GM23338 (cell line): ENCODE measurements around the gene KIF24. TPM values are rescaled to one million over a fixed set of nuclear protein-coding genes. Genes with fewer than 3 reads are reported as not detected.
A peak's percentile ranks its signal among the peaks of the same experiment; 100 is the strongest.

Experiments used
- ATAC-seq: fragments of 200-7000 bp; cut with Tn5 transposase; 3 replicates; pipeline ENCODE4 v1.9.1; 2020
- DNase-seq: peaks from one replicate; pipeline ENCODE4 v3.0.0-alpha.2; 2015; ENCODE audit warnings: low spot score
- H2AFZ ChIP-seq: fragments of 200-600 bp; sonication (generic); 2 replicates; pipeline ENCODE4 v1.8.0; 2016; ENCODE audit warnings: antibody characterized with exemption, mild to moderate bottlenecking, moderate library complexity
- H3F3A ChIP-seq: fragments of 200-600 bp; sonication (generic); replicated peaks from 2 replicates; pipeline ENCODE4 v1.8.0; 2017; ENCODE audit warnings: antibody characterized with exemption, mixed run types, low read depth
- H3K27ac ChIP-seq: fragments of 200-600 bp; sonication (generic); 2 replicates; pipeline ENCODE4 v1.6.1; 2016; ENCODE audit warnings: low read depth
- H3K27me3 ChIP-seq: fragments of 200-600 bp; sonication (generic); 2 replicates; pipeline ENCODE4 v1.8.0; 2016; ENCODE audit warnings: mild to moderate bottlenecking, mixed run types, moderate library complexity; ENCODE audit not compliant: insufficient read depth
- H3K36me3 ChIP-seq: fragments of 200-600 bp; sonication (generic); 2 replicates; pipeline ENCODE4 v1.8.0; 2016; ENCODE audit warnings: mild to moderate bottlenecking; ENCODE audit not compliant: insufficient read depth
- H3K4me1 ChIP-seq: fragments of 200-600 bp; sonication (generic); 2 replicates; pipeline ENCODE4 v1.8.0; 2016; ENCODE audit warnings: mild to moderate bottlenecking, moderate library complexity; ENCODE audit not compliant: insufficient read depth
- H3K4me2 ChIP-seq: fragments of 200-600 bp; sonication (generic); 2 replicates; pipeline ENCODE4 v1.7.1; 2017; ENCODE audit warnings: mixed run types
- H3K4me3 ChIP-seq: fragments of 200-600 bp; sonication (generic); 2 replicates; pipeline ENCODE4 v1.6.1; 2016; ENCODE audit warnings: mixed run types
- H3K79me2 ChIP-seq: fragments of 200-600 bp; sonication (generic); replicated peaks from 2 replicates; pipeline ENCODE4 v1.8.0; 2017; ENCODE audit warnings: mild to moderate bottlenecking; ENCODE audit not compliant: insufficient read depth
- H3K9me2 ChIP-seq: fragments of 200-600 bp; sonication (generic); 2 replicates; pipeline ENCODE4 v1.8.0; 2017; ENCODE audit not compliant: insufficient read depth
- H4K20me1 ChIP-seq: fragments of 200-600 bp; sonication (generic); replicated peaks from 2 replicates; pipeline ENCODE4 v1.8.0; 2017; ENCODE audit warnings: mild to moderate bottlenecking; ENCODE audit not compliant: insufficient read depth
- H3K27ac Mint-ChIP-seq: 2 replicates; pipeline ENCODE4 v1.8.0; 2020; ENCODE audit warnings: inconsistent platforms, mild to moderate bottlenecking, moderate library complexity, mixed read lengths
- H3K27me3 Mint-ChIP-seq: 3 replicates; pipeline ENCODE4 v1.8.0; 2022; ENCODE audit warnings: low read depth, mild to moderate bottlenecking, moderate library complexity, mixed read lengths, inconsistent platforms; ENCODE audit not compliant: insufficient read depth, poor library complexity
- H3K36me3 Mint-ChIP-seq: 3 replicates; pipeline ENCODE4 v1.8.0; 2021; ENCODE audit warnings: low read depth, mild to moderate bottlenecking, inconsistent platforms, moderate library complexity, mixed read lengths
- H3K4me1 Mint-ChIP-seq: 3 replicates; pipeline ENCODE4 v1.8.0; 2020; ENCODE audit warnings: mild to moderate bottlenecking, inconsistent platforms, mixed read lengths
- H3K4me3 Mint-ChIP-seq: 3 replicates; pipeline ENCODE4 v1.8.0; 2021; ENCODE audit warnings: moderate library complexity, mild to moderate bottlenecking, inconsistent platforms, mixed read lengths
- H3K9me3 Mint-ChIP-seq: 3 replicates; pipeline ENCODE4 v1.8.0; 2020; ENCODE audit warnings: moderate library complexity, mild to moderate bottlenecking, inconsistent platforms, mixed read lengths
- CREB1 ChIP-seq: fragments of 250-450 bp; sonication (Bioruptor Pico); IDR thresholded peaks from 2 replicates; pipeline ENCODE4 v1.5.0; 2020; ENCODE audit warnings: low read depth, mild to moderate bottlenecking, moderate library complexity
- JUNB ChIP-seq: IDR thresholded peaks from one replicate; pipeline ENCODE4 v1.6.1; 2016; ENCODE audit warnings: antibody characterized with exemption; ENCODE audit not compliant: unreplicated experiment
- POLR2AphosphoS5 ChIP-seq: IDR thresholded peaks from 2 replicates; pipeline ENCODE4 v1.6.1; 2016; ENCODE audit warnings: antibody characterized with exemption, low read depth
- ZNF331 ChIP-seq: fragments of 250-450 bp; sonication (Bioruptor Pico); IDR thresholded peaks from 2 replicates; pipeline ENCODE4 v1.5.0; 2020; ENCODE audit warnings: low read depth, mild to moderate bottlenecking, moderate library complexity
- long read RNA-seq: library from polyadenylated mRNA; unstranded; transcript quantifications from one replicate; pipeline ENCODE4 v2.0.0, GENCODE V29; 2020; ENCODE audit not compliant: unreplicated experiment
- polyA plus RNA-seq: library from polyadenylated mRNA; unstranded; fragments of >200 nt; fragmentation: Nextera tagmentation; extraction: Ambion mirVana; gene quantifications from 2 replicates; pipeline ENCODE4 v1.2.1, GENCODE V29; 2016
- total RNA-seq: library from RNA; depleted of rRNA; stranded (reverse); fragments of >200 nt; shearing (Covaris generic); gene quantifications from 2 replicates; pipeline ENCODE4 v1.2.3, GENCODE V29; 2014; rRNA removed
- TF ChIP-seq, protein P1 (sequence below): fragments of 250-450 bp; sonication (Bioruptor Pico); IDR thresholded peaks from 2 replicates; pipeline ENCODE4 v1.5.0; 2020; ENCODE audit warnings: mild to moderate bottlenecking, moderate library complexity
- TF ChIP-seq, protein P2 (sequence below): IDR thresholded peaks from 2 replicates; pipeline ENCODE4 v1.6.1; 2016; ENCODE audit warnings: antibody characterized with exemption

The KIF24 gene, protein sequence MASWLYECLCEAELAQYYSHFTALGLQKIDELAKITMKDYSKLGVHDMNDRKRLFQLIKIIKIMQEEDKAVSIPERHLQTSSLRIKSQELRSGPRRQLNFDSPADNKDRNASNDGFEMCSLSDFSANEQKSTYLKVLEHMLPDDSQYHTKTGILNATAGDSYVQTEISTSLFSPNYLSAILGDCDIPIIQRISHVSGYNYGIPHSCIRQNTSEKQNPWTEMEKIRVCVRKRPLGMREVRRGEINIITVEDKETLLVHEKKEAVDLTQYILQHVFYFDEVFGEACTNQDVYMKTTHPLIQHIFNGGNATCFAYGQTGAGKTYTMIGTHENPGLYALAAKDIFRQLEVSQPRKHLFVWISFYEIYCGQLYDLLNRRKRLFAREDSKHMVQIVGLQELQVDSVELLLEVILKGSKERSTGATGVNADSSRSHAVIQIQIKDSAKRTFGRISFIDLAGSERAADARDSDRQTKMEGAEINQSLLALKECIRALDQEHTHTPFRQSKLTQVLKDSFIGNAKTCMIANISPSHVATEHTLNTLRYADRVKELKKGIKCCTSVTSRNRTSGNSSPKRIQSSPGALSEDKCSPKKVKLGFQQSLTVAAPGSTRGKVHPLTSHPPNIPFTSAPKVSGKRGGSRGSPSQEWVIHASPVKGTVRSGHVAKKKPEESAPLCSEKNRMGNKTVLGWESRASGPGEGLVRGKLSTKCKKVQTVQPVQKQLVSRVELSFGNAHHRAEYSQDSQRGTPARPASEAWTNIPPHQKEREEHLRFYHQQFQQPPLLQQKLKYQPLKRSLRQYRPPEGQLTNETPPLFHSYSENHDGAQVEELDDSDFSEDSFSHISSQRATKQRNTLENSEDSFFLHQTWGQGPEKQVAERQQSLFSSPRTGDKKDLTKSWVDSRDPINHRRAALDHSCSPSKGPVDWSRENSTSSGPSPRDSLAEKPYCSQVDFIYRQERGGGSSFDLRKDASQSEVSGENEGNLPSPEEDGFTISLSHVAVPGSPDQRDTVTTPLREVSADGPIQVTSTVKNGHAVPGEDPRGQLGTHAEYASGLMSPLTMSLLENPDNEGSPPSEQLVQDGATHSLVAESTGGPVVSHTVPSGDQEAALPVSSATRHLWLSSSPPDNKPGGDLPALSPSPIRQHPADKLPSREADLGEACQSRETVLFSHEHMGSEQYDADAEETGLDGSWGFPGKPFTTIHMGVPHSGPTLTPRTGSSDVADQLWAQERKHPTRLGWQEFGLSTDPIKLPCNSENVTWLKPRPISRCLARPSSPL (N-terminal part only)
- 4.4 and 4.7 TPM in 2 replicates for total RNA-seq
- polyA plus RNA-seq = 1.0 and 1.3 TPM in 2 replicates
- long read RNA-seq, partial matches to known transcripts = 0 of 1 reads
- long read RNA-seq, other reads (novel, unspliced or antisense) = 1 of 1 reads

DNA sequence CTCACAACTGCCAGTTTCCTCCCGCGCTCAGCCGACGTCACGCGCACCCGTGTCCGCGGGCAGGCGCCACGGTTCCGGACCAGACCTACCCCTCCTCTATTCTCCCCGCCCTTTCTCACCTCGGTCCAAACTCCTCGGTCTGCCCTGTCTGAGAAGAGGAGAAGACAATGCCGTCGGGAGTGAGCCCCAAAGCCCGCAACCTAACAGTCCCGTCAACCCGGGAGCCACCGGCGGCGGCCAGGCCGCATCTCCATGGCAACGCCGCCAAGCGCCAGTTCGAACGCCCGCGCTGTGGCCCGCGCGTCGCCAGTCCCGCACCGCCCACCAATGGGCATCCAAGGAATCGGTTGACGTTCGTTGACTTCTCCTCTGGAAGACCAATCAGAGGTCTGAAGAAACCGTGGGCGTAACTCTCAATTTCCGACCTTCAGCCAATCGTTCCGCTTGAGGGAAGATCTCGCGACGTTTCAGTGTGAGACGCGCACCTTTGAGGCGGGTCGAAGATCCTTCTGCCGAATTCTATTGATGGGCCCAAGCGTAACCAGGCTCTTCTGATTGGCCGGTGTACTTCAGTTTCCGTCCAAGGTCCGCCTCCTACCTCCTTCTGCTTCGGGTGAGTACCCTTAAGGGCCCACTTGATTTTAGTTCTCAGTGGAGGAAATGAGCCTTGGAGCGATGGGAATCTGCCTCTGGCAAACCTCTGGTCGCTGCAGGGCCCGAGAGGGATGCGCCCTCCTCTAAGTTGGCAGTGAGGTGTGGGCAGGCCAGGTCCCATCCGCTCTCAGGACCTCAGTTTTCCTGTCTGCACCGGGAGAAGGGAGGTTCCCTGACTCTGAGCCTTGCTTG lies at the start of gene KIF24, which contains the start of gene NUDT2:
TSS of gene KIF24 (minus strand) at position 282 of the 846 bp plus-strand sequence. CDS start 17,922 bp downstream, outside the sequence.
TSS of gene NUDT2 (plus strand) at position 583 of the 846 bp plus-strand sequence. CDS start 9,471 bp downstream, outside the sequence.
- no peaks in the 10 kb centered on the region for H3K36me3 ChIP-seq
- ATAC-seq (peak; percentile 94), DNase-seq (peak; percentile 100)
- Mint-ChIP-seq H3K4me1 (peaks cover 24% of the 10 kb centered on the region), H3K27me3 (peaks cover 15% of the 10 kb centered on the region), H3K9me3 (no peaks in the 10 kb centered on the region), H3K36me3 (no peaks in the 10 kb centered on the region), H3K27ac (peak within 1 kb of the TSS; percentile 98), H3K4me3 (peak within 1 kb of the TSS; percentile 95)
- H4K20me1 ChIP-seq = no peaks in the 10 kb centered on the region; the same call in 1 of the 2 replicates
- H2AFZ ChIP-seq = peak within 1 kb of the TSS; percentile 78
- H3F3A ChIP-seq = peaks cover 7% of the 10 kb centered on the region; the same call in 1 of the 2 replicates
- H3K9me2 ChIP-seq = no peaks in the 10 kb centered on the region
- H3K4me2 ChIP-seq = peak within 1 kb of the TSS; percentile 91
- no peaks in the 10 kb centered on the region; the same call in 1 of the 2 replicates for H3K79me2 ChIP-seq
- H3K4me3 ChIP-seq = peak within 1 kb of the TSS; percentile 75
- no peaks in the 10 kb centered on the region for H3K27me3 ChIP-seq
- TF ChIP-seq POLR2AphosphoS5 (peak; percentile 94), JUNB (no peak), CREB1 (CRISPR knock-in tag) (peak; percentile 86)
- peak within 1 kb of the TSS; percentile 89 for H3K27ac ChIP-seq
- peaks cover 14% of the 10 kb centered on the region for H3K4me1 ChIP-seq

DNA sequence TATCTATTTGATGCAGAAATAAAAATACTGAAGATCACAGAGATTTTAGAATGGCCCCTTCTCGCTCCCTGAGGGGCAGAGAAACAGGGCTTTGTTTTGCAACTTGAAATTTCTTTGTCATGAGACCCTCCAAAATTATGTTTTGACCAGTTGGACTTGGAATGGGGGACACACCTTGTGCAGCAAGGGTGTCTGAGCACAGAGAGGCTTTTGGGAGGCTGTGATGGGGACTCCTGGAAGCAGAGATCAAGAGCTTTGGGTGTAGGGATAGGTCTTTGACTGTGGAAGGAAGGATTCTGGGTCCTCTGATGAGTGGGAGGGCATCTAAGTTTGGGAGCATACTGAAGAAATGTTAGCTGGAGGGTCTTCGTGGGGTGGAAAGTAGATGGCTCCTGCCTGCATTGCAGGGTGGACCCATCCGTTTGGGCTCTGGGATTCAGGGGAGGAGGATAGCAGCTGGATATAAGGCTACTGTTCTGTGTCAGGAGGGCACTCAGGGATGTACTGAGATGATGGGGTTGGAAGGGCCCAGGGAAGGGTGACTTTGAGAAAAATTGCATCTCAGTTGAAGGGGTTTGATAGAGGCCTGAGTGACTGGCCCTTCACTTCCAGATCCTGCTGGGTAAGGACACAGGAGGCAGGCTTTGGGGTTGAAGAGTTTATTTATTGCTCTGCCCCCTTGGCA lies 49.5 kb upstream of the KIF24 start:
- H3K27ac Mint-ChIP-seq = no peak overlapping the region
- no peaks in the 10 kb centered on the region; the same call in 2 of the 3 replicates for H3K9me3 Mint-ChIP-seq
- H3K4me3 Mint-ChIP-seq = peak overlapping the region; percentile 8; the same call in 1 of the 3 replicates
- no peaks in the 10 kb centered on the region; the same call in 2 of the 3 replicates for H3K36me3 Mint-ChIP-seq
- Histone ChIP-seq H4K20me1 (no peaks in the 10 kb centered on the region), H3K36me3 (no peaks in the 10 kb centered on the region), H3K4me2 (no peak overlapping the region), H3K79me2 (no peaks in the 10 kb centered on the region), H3K9me2 (no peaks in the 10 kb centered on the region), H3F3A (no peaks in the 10 kb centered on the region; the same call in 1 of the 2 replicates), H3K27ac (no peak overlapping the region), H3K27me3 (peaks cover 51% of the 10 kb centered on the region), H3K4me3 (no peak overlapping the region), H2AFZ (no peak overlapping the region), H3K4me1 (peaks cover 29% of the 10 kb centered on the region)
- peaks cover 43% of the 10 kb centered on the region for H3K27me3 Mint-ChIP-seq
- ATAC-seq (no peak), DNase-seq (no peak)
- peaks cover 31% of the 10 kb centered on the region for H3K4me1 Mint-ChIP-seq
- TF ChIP-seq ZNF331 (CRISPR knock-in tag) (no peak), POLR2AphosphoS5 (no peak)
- TF ChIP-seq, protein P1, sequence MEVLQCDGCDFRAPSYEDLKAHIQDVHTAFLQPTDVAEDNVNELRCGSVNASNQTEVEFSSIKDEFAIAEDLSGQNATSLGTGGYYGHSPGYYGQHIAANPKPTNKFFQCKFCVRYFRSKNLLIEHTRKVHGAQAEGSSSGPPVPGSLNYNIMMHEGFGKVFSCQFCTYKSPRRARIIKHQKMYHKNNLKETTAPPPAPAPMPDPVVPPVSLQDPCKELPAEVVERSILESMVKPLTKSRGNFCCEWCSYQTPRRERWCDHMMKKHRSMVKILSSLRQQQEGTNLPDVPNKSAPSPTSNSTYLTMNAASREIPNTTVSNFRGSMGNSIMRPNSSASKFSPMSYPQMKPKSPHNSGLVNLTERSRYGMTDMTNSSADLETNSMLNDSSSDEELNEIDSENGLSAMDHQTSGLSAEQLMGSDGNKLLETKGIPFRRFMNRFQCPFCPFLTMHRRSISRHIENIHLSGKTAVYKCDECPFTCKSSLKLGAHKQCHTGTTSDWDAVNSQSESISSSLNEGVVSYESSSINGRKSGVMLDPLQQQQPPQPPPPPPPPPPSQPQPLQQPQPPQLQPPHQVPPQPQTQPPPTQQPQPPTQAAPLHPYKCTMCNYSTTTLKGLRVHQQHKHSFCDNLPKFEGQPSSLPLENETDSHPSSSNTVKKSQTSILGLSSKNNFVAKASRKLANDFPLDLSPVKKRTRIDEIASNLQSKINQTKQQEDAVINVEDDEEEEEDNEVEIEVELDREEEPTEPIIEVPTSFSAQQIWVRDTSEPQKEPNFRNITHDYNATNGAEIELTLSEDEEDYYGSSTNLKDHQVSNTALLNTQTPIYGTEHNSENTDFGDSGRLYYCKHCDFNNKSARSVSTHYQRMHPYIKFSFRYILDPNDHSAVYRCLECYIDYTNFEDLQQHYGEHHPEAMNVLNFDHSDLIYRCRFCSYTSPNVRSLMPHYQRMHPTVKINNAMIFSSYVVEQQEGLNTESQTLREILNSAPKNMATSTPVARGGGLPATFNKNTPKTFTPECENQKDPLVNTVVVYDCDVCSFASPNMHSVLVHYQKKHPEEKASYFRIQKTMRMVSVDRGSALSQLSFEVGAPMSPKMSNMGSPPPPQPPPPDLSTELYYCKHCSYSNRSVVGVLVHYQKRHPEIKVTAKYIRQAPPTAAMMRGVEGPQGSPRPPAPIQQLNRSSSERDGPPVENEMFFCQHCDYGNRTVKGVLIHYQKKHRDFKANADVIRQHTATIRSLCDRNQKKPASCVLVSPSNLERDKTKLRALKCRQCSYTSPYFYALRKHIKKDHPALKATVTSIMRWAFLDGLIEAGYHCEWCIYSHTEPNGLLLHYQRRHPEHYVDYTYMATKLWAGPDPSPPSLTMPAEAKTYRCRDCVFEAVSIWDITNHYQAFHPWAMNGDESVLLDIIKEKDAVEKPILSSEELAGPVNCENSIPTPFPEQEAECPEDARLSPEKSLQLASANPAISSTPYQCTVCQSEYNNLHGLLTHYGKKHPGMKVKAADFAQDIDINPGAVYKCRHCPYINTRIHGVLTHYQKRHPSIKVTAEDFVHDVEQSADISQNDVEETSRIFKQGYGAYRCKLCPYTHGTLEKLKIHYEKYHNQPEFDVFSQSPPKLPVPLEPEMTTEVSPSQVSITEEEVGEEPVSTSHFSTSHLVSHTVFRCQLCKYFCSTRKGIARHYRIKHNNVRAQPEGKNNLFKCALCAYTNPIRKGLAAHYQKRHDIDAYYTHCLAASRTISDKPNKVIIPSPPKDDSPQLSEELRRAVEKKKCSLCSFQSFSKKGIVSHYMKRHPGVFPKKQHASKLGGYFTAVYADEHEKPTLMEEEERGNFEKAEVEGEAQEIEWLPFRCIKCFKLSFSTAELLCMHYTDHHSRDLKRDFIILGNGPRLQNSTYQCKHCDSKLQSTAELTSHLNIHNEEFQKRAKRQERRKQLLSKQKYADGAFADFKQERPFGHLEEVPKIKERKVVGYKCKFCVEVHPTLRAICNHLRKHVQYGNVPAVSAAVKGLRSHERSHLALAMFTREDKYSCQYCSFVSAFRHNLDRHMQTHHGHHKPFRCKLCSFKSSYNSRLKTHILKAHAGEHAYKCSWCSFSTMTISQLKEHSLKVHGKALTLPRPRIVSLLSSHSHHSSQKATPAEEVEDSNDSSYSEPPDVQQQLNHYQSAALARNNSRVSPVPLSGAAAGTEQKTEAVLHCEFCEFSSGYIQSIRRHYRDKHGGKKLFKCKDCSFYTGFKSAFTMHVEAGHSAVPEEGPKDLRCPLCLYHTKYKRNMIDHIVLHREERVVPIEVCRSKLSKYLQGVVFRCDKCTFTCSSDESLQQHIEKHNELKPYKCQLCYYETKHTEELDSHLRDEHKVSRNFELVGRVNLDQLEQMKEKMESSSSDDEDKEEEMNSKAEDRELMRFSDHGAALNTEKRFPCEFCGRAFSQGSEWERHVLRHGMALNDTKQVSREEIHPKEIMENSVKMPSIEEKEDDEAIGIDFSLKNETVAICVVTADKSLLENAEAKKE (CRISPR knock-in tag) = no peak
- TF ChIP-seq, protein P2, sequence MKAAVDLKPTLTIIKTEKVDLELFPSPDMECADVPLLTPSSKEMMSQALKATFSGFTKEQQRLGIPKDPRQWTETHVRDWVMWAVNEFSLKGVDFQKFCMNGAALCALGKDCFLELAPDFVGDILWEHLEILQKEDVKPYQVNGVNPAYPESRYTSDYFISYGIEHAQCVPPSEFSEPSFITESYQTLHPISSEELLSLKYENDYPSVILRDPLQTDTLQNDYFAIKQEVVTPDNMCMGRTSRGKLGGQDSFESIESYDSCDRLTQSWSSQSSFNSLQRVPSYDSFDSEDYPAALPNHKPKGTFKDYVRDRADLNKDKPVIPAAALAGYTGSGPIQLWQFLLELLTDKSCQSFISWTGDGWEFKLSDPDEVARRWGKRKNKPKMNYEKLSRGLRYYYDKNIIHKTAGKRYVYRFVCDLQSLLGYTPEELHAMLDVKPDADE = no peak
